Stimulated activated naive CD8-positive, alpha-beta T cell treated with anti-CD3 and anti-CD28 coated beads, Interleukin-15, amount 100 ng/mL, for 72 hours (primary cell): ENCODE results near the gene DHX40.
"Not testable (repeated sequence)": the region's sequence is repeated elsewhere in the genome, so short reads cannot be mapped to it uniquely, and the experiment has no call there.

Source experiments
- ATAC-seq: fragments of 150-1000 bp; cut with Tn5 transposase; 2 replicates; pipeline ENCODE4 v1.10.0; 2021; ENCODE audit warnings: mild to moderate bottlenecking, moderate library complexity
- DNase-seq, 2 donors: peaks; one replicate each; pipeline ENCODE4 v3.0.0; 2021 to 2022
- H3K27ac Mint-ChIP-seq, 2 donors: one replicate each; pipeline ENCODE4 v1.8.0; 2022; ENCODE audit warnings: mild to moderate bottlenecking in 2 of 2, mixed read lengths in 2 of 2, moderate library complexity in 2 of 2
- H3K27me3 Mint-ChIP-seq: one replicate; pipeline ENCODE4 v1.8.0; 2022; ENCODE audit warnings: mixed read lengths
- H3K4me1 Mint-ChIP-seq: one replicate; pipeline ENCODE4 v1.8.0; 2022; ENCODE audit warnings: mild to moderate bottlenecking, mixed read lengths
- H3K4me3 Mint-ChIP-seq, 2 donors: one replicate each; pipeline ENCODE4 v1.8.0; 2022; ENCODE audit warnings: mild to moderate bottlenecking in 2 of 2, mixed read lengths in 2 of 2, moderate library complexity in 1 of 2
- H3K9me3 Mint-ChIP-seq, 2 donors: one replicate each; pipeline ENCODE4 v1.8.0; 2022; ENCODE audit warnings: mixed read lengths in 2 of 2

The DHX40 gene

GRCh38 chr17:59542960-59543635 is 22.3 kb upstream of the DHX40 start:
- peaks cover 22% of the 10 kb centered on the region for H3K27me3 Mint-ChIP-seq
- H3K9me3 Mint-ChIP-seq: no peaks in the 10 kb centered on the region
- H3K27ac Mint-ChIP-seq: no peak overlapping the region
- DNase-seq (no peak), ATAC-seq (no peak)
- no peak overlapping the region for H3K4me3 Mint-ChIP-seq
- H3K4me1 Mint-ChIP-seq: no peaks in the 10 kb centered on the region

DNA sequence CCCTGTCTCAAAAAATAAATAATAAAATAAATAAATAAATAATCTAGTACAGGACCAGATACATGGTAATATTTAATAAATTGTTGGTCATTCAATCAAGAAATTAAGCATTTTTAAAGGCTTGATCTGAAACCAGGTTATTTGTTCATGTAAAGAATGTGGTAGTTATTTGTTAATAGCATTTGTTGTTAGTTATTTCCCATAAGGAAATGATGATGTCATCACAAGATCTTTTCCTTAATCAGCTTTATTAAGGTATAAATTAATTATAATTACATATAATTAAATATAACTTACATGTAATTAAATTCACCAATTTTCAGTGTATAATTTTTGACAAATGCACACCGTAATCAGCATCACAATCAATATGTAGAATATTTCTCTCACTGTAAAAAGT is 19.5 kb upstream of the DHX40 start:
- DNase-seq (no peak), ATAC-seq (no peak)
- Mint-ChIP-seq H3K4me1 (no peaks in the 10 kb centered on the region), H3K27ac (no peak overlapping the region), H3K27me3 (peaks cover 14% of the 10 kb centered on the region), H3K9me3 (no peaks in the 10 kb centered on the region), H3K4me3 (no peak overlapping the region)

- no peak overlapping the region for H3K4me3 Mint-ChIP-seq
- H3K27me3 Mint-ChIP-seq: peaks cover 14% of the 10 kb centered on the region
- DNase-seq (no peak), ATAC-seq (no peak)
- H3K9me3 Mint-ChIP-seq: no peaks in the 10 kb centered on the region
- no peak overlapping the region for H3K27ac Mint-ChIP-seq
- no peaks in the 10 kb centered on the region for H3K4me1 Mint-ChIP-seq
Measured at GRCh38 chr17:59547131-59547915, 18.1 kb upstream of the DHX40 start.

DNA sequence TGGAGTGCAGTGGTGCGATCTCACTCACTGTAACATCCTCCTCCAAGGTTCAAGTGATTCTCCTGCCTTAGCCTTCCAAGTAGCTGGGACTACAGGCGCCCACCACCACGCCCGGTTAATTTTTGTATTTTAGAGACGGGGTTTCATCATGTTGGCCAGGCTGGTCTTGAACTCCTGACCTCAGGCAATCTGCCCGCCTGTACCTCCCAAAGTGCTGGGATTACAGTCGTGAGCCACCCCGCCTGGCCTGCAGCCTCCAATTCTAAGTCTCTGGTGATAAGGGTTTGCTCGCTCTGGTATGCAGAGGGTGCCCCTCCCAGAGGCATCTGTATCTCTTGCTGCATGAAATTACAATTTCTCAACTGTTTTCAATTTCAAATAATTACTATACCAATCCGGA is 16.4 kb upstream of the DHX40 start:
- not testable (repeated sequence) for DNase-seq, H3K27me3 Mint-ChIP-seq, H3K4me1 Mint-ChIP-seq, H3K9me3 Mint-ChIP-seq, ATAC-seq, H3K4me3 Mint-ChIP-seq, H3K27ac Mint-ChIP-seq

DNA sequence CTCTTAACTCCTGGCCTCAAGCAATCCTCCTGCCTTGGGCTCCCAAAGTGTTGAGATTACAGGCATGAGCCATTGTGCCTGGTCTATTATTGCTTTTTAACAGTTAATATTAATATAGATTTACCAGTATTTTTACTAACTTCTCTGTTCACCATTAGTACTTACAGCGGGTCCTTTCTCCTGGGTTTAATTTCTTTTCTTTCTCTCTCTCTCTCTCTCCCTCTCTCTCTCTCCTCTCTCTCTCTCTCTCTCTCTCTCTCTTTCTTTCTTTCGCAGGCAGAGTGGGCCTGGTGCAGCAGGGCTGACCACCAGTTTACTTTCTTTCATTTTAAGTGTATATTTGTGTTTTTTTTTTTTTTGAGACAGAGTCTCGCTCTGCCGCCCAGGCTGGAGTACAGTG is 14.7 kb upstream of the DHX40 start:
- no peak overlapping the region for H3K27ac Mint-ChIP-seq
- no peaks in the 10 kb centered on the region for H3K9me3 Mint-ChIP-seq
- no peak for DNase-seq
- ATAC-seq: no peak
- no peaks in the 10 kb centered on the region for H3K27me3 Mint-ChIP-seq
- no peak overlapping the region for H3K4me3 Mint-ChIP-seq
- H3K4me1 Mint-ChIP-seq: no peaks in the 10 kb centered on the region

DNA sequence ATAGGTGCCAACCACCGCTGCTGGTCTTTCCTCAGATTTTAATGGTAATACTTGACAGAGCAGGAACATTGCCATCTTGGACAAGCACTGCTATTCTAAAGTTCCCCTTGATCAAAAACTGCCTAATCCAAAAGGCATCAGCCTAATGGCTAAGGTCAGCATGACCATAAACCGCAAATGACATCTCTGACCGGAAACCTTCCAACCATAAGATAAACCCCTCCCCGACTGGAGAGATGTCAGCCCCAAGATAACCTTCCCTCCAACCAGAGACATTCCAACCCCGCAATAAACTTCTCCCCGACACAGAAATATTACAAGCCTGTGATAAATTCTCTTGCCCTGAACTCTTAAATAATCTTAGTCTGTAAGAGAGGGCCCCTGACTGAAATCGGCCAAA is 7.4 kb upstream of the DHX40 start:
- no peak overlapping the region for H3K4me3 Mint-ChIP-seq

GRCh38 chr17:59558953-59559352 is 6.5 kb upstream of the DHX40 start:
- no peak overlapping the region for H3K27ac Mint-ChIP-seq
- no peak for ATAC-seq
- H3K4me1 Mint-ChIP-seq: peaks cover 6% of the 10 kb centered on the region
- no peak for DNase-seq
- H3K27me3 Mint-ChIP-seq: no peaks in the 10 kb centered on the region
- no peaks in the 10 kb centered on the region for H3K9me3 Mint-ChIP-seq
- no peak overlapping the region for H3K4me3 Mint-ChIP-seq

More for the DNA sequence above, 7.4 kb upstream of the DHX40 start:
- Mint-ChIP-seq H3K27ac (no peak overlapping the region), H3K27me3 (no peaks in the 10 kb centered on the region), H3K9me3 (no peaks in the 10 kb centered on the region), H3K4me1 (peaks cover 6% of the 10 kb centered on the region)
- DNase-seq (no peak), ATAC-seq (no peak)

DNA sequence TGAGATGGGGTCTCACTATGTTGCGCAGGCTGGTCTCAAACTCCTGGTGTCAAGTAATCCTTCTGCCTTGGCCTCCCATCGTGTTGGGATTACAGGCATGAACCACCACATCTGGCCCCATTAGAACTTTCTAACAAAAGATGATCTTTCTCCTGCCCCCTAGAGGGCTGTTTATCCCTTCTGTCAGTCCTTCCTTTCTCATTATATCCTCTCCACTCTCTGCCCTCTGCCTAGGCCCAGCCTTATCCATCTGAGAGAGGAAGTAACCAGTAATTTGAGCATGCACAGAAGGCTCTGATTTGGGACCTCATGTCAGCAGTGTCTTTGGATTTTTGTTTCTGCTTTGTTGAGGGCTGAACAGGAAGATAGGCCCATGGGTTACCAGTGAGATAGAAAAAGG is 4.4 kb upstream of the DHX40 start:
- no peak overlapping the region for H3K4me3 Mint-ChIP-seq
- peaks cover 14% of the 10 kb centered on the region for H3K4me1 Mint-ChIP-seq
- no peak for DNase-seq
- no peaks in the 10 kb centered on the region for H3K27me3 Mint-ChIP-seq
- peaks cover 0 to 7% of the 10 kb centered on the region in 2 donors for H3K9me3 Mint-ChIP-seq
- H3K27ac Mint-ChIP-seq: no peak overlapping the region
- peak; percentile 44 for ATAC-seq

- Mint-ChIP-seq H3K4me3 (peak overlapping the region; percentile 100), H3K9me3 (peaks cover 0 to 7% of the 10 kb centered on the region in 2 donors), H3K4me1 (peaks cover 31% of the 10 kb centered on the region), H3K27ac (peak overlapping the region; percentile 100), H3K27me3 (no peaks in the 10 kb centered on the region)
- ATAC-seq (peak; percentile 83), DNase-seq (peak; percentile 42 to 56)
Measured at GRCh38 chr17:59565959-59566324, 532 bp downstream of the DHX40 start.

DNA sequence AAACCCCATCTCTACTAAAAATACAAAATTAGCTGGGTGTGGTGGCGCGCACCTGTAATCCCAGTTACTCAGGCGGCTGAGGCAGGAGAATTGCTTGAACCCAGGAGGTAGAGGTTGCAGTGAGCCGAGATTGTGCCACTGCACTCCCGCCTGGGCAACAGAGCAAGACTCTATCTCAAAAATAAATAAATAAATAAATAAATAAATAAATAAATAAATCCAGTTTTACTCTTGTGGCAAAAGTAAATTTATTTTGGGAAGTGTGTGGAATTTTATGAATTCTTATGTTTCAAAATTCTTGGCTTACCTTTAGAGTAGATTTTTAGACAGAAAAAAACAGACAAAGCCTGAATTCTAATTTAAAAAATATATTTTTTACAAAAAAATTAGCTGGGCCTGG is 3.7 kb downstream of the DHX40 start:
- not testable (repeated sequence) for H3K27ac Mint-ChIP-seq, ATAC-seq, DNase-seq, H3K27me3 Mint-ChIP-seq, H3K4me3 Mint-ChIP-seq
- Mint-ChIP-seq H3K4me1 (peaks cover 42% of the 10 kb centered on the region), H3K9me3 (peaks cover 8 to 16% of the 10 kb centered on the region in 2 donors)

- peak overlapping the region; percentile 95 to 96 for H3K27ac Mint-ChIP-seq
- peak overlapping the region; percentile 16 to 80 for H3K4me3 Mint-ChIP-seq
- peak; percentile 12 to 49 for DNase-seq
- no peaks in the 10 kb centered on the region for H3K27me3 Mint-ChIP-seq
- peak; percentile 96 for ATAC-seq
- H3K9me3 Mint-ChIP-seq: peaks cover 8% of the 10 kb centered on the region in 2 donors
- H3K4me1 Mint-ChIP-seq: peaks cover 20% of the 10 kb centered on the region
Measured at GRCh38 chr17:59572301-59572924, 7.0 kb downstream of the DHX40 start.

- H3K4me3 Mint-ChIP-seq, DNase-seq, H3K9me3 Mint-ChIP-seq, H3K27me3 Mint-ChIP-seq, ATAC-seq, H3K4me1 Mint-ChIP-seq, H3K27ac Mint-ChIP-seq: not testable (repeated sequence)
Measured at GRCh38 chr17:59584168-59584567, 18.8 kb downstream of the DHX40 start.

GRCh38 chr17:59600169-59600568 is 34.8 kb downstream of the DHX40 start:
- H3K9me3 Mint-ChIP-seq: no peaks in the 10 kb centered on the region
- DNase-seq (no peak), ATAC-seq (no peak)
- H3K4me1 Mint-ChIP-seq: peaks cover 16% of the 10 kb centered on the region
- no peak overlapping the region for H3K4me3 Mint-ChIP-seq
- H3K27ac Mint-ChIP-seq: peak overlapping the region in 1 of 2 donors; percentile 37
- H3K27me3 Mint-ChIP-seq: no peaks in the 10 kb centered on the region

DNA sequence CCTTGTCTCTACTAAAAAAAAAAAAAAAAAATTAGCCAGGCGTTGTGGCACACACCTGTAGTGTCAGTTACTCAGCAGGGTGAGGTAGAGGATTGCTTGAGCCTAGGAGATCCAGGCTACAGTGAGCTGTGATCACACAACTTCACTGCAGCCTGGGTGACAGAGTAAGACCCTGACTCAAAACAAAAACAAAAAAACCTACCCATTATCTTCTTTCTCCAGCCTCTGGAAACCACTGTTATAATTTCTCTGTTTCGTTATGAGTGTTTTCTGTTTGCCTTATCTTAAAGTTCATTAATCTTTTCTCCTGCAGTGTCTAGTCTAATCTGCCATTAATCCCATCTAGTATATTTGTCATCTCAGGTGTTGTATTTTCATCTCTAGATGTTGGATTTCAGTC is 35.7 kb downstream of the DHX40 start:
- no peaks in the 10 kb centered on the region for H3K27me3 Mint-ChIP-seq
- peak overlapping the region in 1 of 2 donors; percentile 30 for H3K4me3 Mint-ChIP-seq
- H3K9me3 Mint-ChIP-seq: no peaks in the 10 kb centered on the region
- peaks cover 16% of the 10 kb centered on the region for H3K4me1 Mint-ChIP-seq
- peak; percentile 9 to 56 for DNase-seq
- H3K27ac Mint-ChIP-seq: peak overlapping the region; percentile 37 to 85
- peak; percentile 100 for ATAC-seq

DNA sequence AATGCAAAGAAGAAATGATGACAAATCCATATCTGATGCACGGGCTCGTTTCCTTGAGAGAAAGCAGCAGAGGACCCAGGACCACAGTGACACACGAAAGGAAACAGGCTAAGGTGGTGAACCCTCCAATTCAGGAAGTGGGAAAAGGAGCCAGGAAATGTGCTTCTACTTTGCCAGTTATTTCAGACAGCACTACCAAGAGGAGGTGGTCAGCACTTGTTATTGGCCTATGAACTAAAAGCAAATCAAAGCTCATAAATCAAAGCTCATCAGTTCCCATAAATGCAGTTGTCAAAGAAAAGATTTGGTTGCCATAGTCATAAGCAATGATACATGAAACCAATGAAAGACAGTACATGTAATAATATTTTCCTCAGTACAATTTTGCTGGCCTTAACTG is 41.7 kb downstream of the DHX40 start:
- no peak overlapping the region for H3K27ac Mint-ChIP-seq
- no peak for DNase-seq
- no peaks in the 10 kb centered on the region for H3K27me3 Mint-ChIP-seq
- H3K4me3 Mint-ChIP-seq: no peak overlapping the region
- no peak for ATAC-seq
- peaks cover 1% of the 10 kb centered on the region for H3K4me1 Mint-ChIP-seq
- no peaks in the 10 kb centered on the region for H3K9me3 Mint-ChIP-seq

- Mint-ChIP-seq H3K9me3 (no peaks in the 10 kb centered on the region), H3K27ac (no peak overlapping the region), H3K4me3 (no peak overlapping the region), H3K4me1 (no peaks in the 10 kb centered on the region), H3K27me3 (no peaks in the 10 kb centered on the region)
- DNase-seq (peak in 1 of 2 donors; percentile 32), ATAC-seq (no peak)
Measured at GRCh38 chr17:59607817-59608403, 42.5 kb downstream of the DHX40 start.
